Endodermal cell (in vitro differentiated cells): ENCODE data around the gene CXCR3. TPM values are rescaled to one million over a fixed set of nuclear protein-coding genes. Genes with fewer than 3 reads are reported as not detected.

ENCODE experiments used
- total RNA-seq, 2 donors: library from RNA; stranded (reverse); fragmentation: NEBNext Ultra II Directional in 1 of 2; extraction: Animal tissue kit (Norgen Biotek cat#: 25700) in 1 of 2; gene quantifications; 2 replicates in 1 of 2; 3 replicates in 1 of 2; pipeline ENCODE4 v1.2.1, GENCODE V29; 2021

Gene CXCR3
- total RNA-seq, 2 donors from 2014 or later = not detected

Other genes with a start within 250 kb of the CXCR3 start
- gene OGT, start 85.4 kb downstream of the CXCR3 start, total RNA-seq = 100 to 1,000 TPM; 114 to 153 TPM
- 1 to 10 TPM; 2.1 to 2.3 TPM for gene GCNA, start 40.1 kb downstream of the CXCR3 start, total RNA-seq
- not detected for gene CXorf49, start 99.8 kb upstream of the CXCR3 start, total RNA-seq
- not detected for gene CXorf49B, start 144.8 kb upstream of the CXCR3 start, total RNA-seq